ENCODE results near the gene TRAF3IP1.

DNA sequence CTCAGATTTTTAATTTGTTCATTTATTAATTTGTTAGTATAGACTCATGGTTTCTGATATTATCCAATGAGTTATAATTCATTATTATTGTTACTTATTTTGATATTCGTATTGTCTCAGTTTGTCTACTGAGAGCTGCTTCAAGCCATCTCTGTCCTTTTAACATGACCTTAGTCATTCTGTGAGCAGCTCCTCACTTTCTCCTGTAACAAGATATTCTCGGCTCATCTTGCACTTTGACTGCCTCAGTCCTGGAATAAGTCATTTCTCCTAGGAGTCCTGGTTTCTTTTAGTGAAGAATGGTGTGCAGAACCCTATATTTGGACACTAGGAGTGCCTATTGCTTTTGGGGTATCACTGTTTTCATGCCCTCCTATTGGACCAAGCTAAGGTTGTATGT lies 119.6 kb downstream of the TRAF3IP1 start:
- TF ChIP-seq L3MBTL2 (conservative IDR thresholded peaks at IDR 0.05): no peak
- TF ChIP-seq FOXA1 (IDR thresholded peaks at IDR 0.05): no peak
- TF ChIP-seq HDGF (IDR thresholded peaks at IDR 0.05; ENCODE audit: borderline replicate concordance): no peak
- TF ChIP-seq TARDBP (IDR thresholded peaks at IDR 0.05): no peak
- TF ChIP-seq SP1 (IDR thresholded peaks at IDR 0.05): no peak
- no peak for TF ChIP-seq FOXK2 (IDR thresholded peaks at IDR 0.05)
- no peak for TF ChIP-seq FOXM1 (IDR thresholded peaks at IDR 0.05; ENCODE audit: borderline replicate concordance)
